GM18508 (cell line): Measurements from ENCODE around the gene MRPS2.
"Not testable (repeated sequence)": the region's sequence is repeated elsewhere in the genome, so short reads cannot be mapped to it uniquely, and the experiment has no call there.

ENCODE experiments used
- ATAC-seq: cut with Tn5 transposase; IDR thresholded peaks from one replicate; pipeline ENCODE4 v1.9.1; 2021; ENCODE audit warnings: moderate number of reproducible peaks; ENCODE audit not compliant: insufficient read depth, unreplicated experiment

MRPS2 gene

GRCh38 chr9:135526730-135527571 is 26.5 kb downstream of the MRPS2 start:
- no peak for ATAC-seq

- not testable (repeated sequence) for ATAC-seq
Measured at GRCh38 chr9:135528842-135529435, 28.5 kb downstream of the MRPS2 start.

- no peak for ATAC-seq
Measured at GRCh38 chr9:135530146-135530545, 29.7 kb downstream of the MRPS2 start.

GRCh38 chr9:135531096-135531495 is 30.6 kb downstream of the MRPS2 start:
- ATAC-seq, result no peak

- no peak for ATAC-seq
Measured at GRCh38 chr9:135533113-135533512, 32.6 kb downstream of the MRPS2 start.

- ATAC-seq, result no peak
Measured at GRCh38 chr9:135533674-135534073, 33.2 kb downstream of the MRPS2 start.

- ATAC-seq, result not testable (repeated sequence)
Measured at GRCh38 chr9:135534192-135534711, 33.8 kb downstream of the MRPS2 start.

- ATAC-seq, result not testable (repeated sequence)
Measured at GRCh38 chr9:135534826-135535225, 34.3 kb downstream of the MRPS2 start.

GRCh38 chr9:135535631-135536030 is 35.1 kb downstream of the MRPS2 start:
- not testable (repeated sequence) for ATAC-seq

- ATAC-seq, result no peak
Measured at GRCh38 chr9:135536216-135536615, 35.7 kb downstream of the MRPS2 start.

- not testable (repeated sequence) for ATAC-seq
Measured at GRCh38 chr9:135543262-135543894, 42.9 kb downstream of the MRPS2 start.

GRCh38 chr9:135544981-135545635 is 44.6 kb downstream of the MRPS2 start:
- no peak for ATAC-seq

GRCh38 chr9:135545646-135546176 is 45.2 kb downstream of the MRPS2 start, which contains the start of gene OBP2A:
OBP2A (plus strand) TSS chr9:135546126; CDS start chr9:135546181, 55 bp downstream.
- ATAC-seq, result not testable (repeated sequence)

- ATAC-seq, result not testable (repeated sequence)
Measured at GRCh38 chr9:135546792-135547617, 46.5 kb downstream of the MRPS2 start.

- ATAC-seq, result no peak
Measured at GRCh38 chr9:135547756-135548736, 47.6 kb downstream of the MRPS2 start.

GRCh38 chr9:135549478-135550343 is 49.2 kb downstream of the MRPS2 start:
- ATAC-seq, result not testable (repeated sequence)

- ATAC-seq, result no peak
Measured at GRCh38 chr9:135550344-135550918, 49.9 kb downstream of the MRPS2 start.
